IMR-90 (cell line): ENCODE results near the gene GOLIM4. TPM values are rescaled to one million over a fixed set of nuclear protein-coding genes. Genes with fewer than 3 reads are reported as not detected.
"Not testable (repeated sequence)": the region's sequence is repeated elsewhere in the genome, so short reads cannot be mapped to it uniquely, and the experiment has no call there.

Source experiments
- ATAC-seq: fragments of 200-7000 bp; cut with Tn5 transposase; 2 replicates; pipeline ENCODE4 v1.9.1; 2020; ENCODE audit warnings: low read depth, mild to moderate bottlenecking, moderate library complexity
- BruUV-seq: library from RNA; stranded (reverse); fragments of 400-500 nt; replicated peaks from 2 replicates; lab custom pipeline; 2021; lab: Mats Ljungman, UMichigan
- CTCF ChIA-PET: fragments of 300-600 bp; formaldehyde crosslinking; extraction: SDS; loops from one replicate; lab custom pipeline; 2021; ENCODE audit warnings: antibody characterized with exemption; lab: Yijun Ruan, JAX
- POLR2A ChIA-PET: fragments of 300-600 bp; sonication (Branson Sonifier 250); formaldehyde crosslinking; loops from one replicate; lab custom pipeline; 2022; ENCODE audit warnings: antibody characterized with exemption; ENCODE audit not compliant: unreplicated experiment; lab: Charles Lee
- DNase-seq: peaks from one replicate; pipeline ENCODE4 v3.0.0; 2013
- H2AFZ ChIP-seq: replicated peaks from 2 replicates; pipeline ENCODE3; 2013; ENCODE audit warnings: low read length, mild to moderate bottlenecking; ENCODE audit not compliant: poor library complexity
- H2AK5ac ChIP-seq: 2 replicates; pipeline ENCODE4 v1.6.1; 2013; ENCODE audit warnings: low read depth, low read length, inconsistent platforms
- H2AK9ac ChIP-seq: replicated peaks from 2 replicates; pipeline ENCODE3; 2013; ENCODE audit warnings: mild to moderate bottlenecking, low read depth, low read length, moderate library complexity; ENCODE audit not compliant: poor library complexity
- H2BK120ac ChIP-seq: 2 replicates; pipeline ENCODE4 v1.6.1; 2013; ENCODE audit warnings: low read depth, low read length, inconsistent platforms
- H2BK15ac ChIP-seq: 3 replicates; pipeline ENCODE4 v1.6.1; 2013; ENCODE audit warnings: low read depth, low read length, inconsistent platforms
- H2BK20ac ChIP-seq: 2 replicates; pipeline ENCODE4 v1.6.1; 2013; ENCODE audit warnings: low read depth, mild to moderate bottlenecking, inconsistent platforms, low read length, moderate library complexity
- H2BK5ac ChIP-seq: 2 replicates; pipeline ENCODE4 v1.6.1; 2013; ENCODE audit warnings: mild to moderate bottlenecking, low read depth, low read length, inconsistent platforms; ENCODE audit not compliant: poor library complexity, severe bottlenecking
- H3K14ac ChIP-seq: replicated peaks from 2 replicates; pipeline ENCODE4 v1.6.1; 2013; ENCODE audit warnings: low read depth, low read length, inconsistent platforms
- H3K18ac ChIP-seq: 2 replicates; pipeline ENCODE4 v1.6.1; 2013; ENCODE audit warnings: low read depth, low read length, control low read depth
- H3K23ac ChIP-seq: 2 replicates; pipeline ENCODE4 v1.6.1; 2013; ENCODE audit warnings: low read depth, low read length, inconsistent platforms
- H3K27ac ChIP-seq: 2 replicates; pipeline ENCODE4 v1.5.1; 2013; ENCODE audit warnings: mild to moderate bottlenecking, control low read depth, low read length; ENCODE audit not compliant: insufficient read depth
- H3K27me3 ChIP-seq: 2 replicates; pipeline ENCODE4 v1.6.1; 2013; ENCODE audit warnings: low read length; ENCODE audit not compliant: control insufficient read depth, insufficient read depth
- H3K36me3 ChIP-seq: 2 replicates; pipeline ENCODE4 v1.6.1; 2013; ENCODE audit warnings: low read length, mixed read lengths; ENCODE audit not compliant: control insufficient read depth, insufficient read depth
- H3K4ac ChIP-seq: 2 replicates; pipeline ENCODE4 v1.6.1; 2013; ENCODE audit warnings: low read depth, low read length, inconsistent platforms
- H3K4me1 ChIP-seq: 2 replicates; pipeline ENCODE4 v1.6.1; 2013; ENCODE audit warnings: low read length, mixed read lengths; ENCODE audit not compliant: control insufficient read depth, insufficient read depth
- H3K4me2 ChIP-seq: 2 replicates; pipeline ENCODE4 v1.6.1; 2013; ENCODE audit warnings: low read depth, mild to moderate bottlenecking, control low read depth, low read length, moderate library complexity
- H3K4me3 ChIP-seq: 2 replicates; pipeline ENCODE4 v1.5.1; 2013; ENCODE audit warnings: low read depth, mild to moderate bottlenecking, control low read depth, low read length, moderate library complexity; ENCODE audit not compliant: insufficient read depth
- H3K56ac ChIP-seq: 2 replicates; pipeline ENCODE4 v1.6.1; 2013; ENCODE audit warnings: low read length, inconsistent platforms; ENCODE audit not compliant: insufficient read depth; ENCODE audit errors: extremely low read depth
- H3K79me1 ChIP-seq, 2 experiments: 2 replicates each; pipeline ENCODE4 v1.6.1; 2013; ENCODE audit warnings: low read length in 2 of 2, inconsistent platforms in 1 of 2, low read depth in 1 of 2
- H3K9ac ChIP-seq: 2 replicates; pipeline ENCODE4 v1.6.1; 2013; ENCODE audit warnings: low read depth, low read length, control low read depth
- H3K9me1 ChIP-seq: 2 replicates; pipeline ENCODE4 v1.6.1; 2013; ENCODE audit warnings: low read length, inconsistent platforms; ENCODE audit not compliant: insufficient read depth
- H3K9me3 ChIP-seq: 2 replicates; pipeline ENCODE4 v1.6.1; 2013; ENCODE audit warnings: low read length; ENCODE audit not compliant: control insufficient read depth, insufficient read depth
- H4K20me1 ChIP-seq: 2 replicates; pipeline ENCODE4 v1.6.1; 2013; ENCODE audit warnings: low read length, inconsistent platforms; ENCODE audit not compliant: insufficient read depth
- H4K5ac ChIP-seq: 2 replicates; pipeline ENCODE4 v1.6.1; 2013; ENCODE audit warnings: mild to moderate bottlenecking, low read depth, low read length, control low read depth
- H4K8ac ChIP-seq, 2 experiments: 2 replicates each; pipeline ENCODE4 v1.6.1; 2013; ENCODE audit warnings: low read depth in 2 of 2, low read length in 2 of 2, control low read depth in 1 of 2, inconsistent platforms in 1 of 2
- H4K91ac ChIP-seq: 2 replicates; pipeline ENCODE4 v1.6.1; 2013; ENCODE audit warnings: low read depth, low read length, inconsistent platforms; ENCODE audit not compliant: insufficient read depth
- MAFK ChIP-seq: IDR thresholded peaks from 2 replicates; pipeline ENCODE4 v1.6.1; 2012; ENCODE audit warnings: low read depth, low read length, improper control_type of control experiment
- NFE2L2 ChIP-seq: fragments of 150-350 bp; IDR thresholded peaks from 2 replicates; pipeline ENCODE4 v1.6.1; 2016; ENCODE audit warnings: low read depth, mild to moderate bottlenecking, low read length
- WGBS, 2 experiments: methylation state at CpG; one replicate each; pipeline versions ENCODE4 v1.1.5 to v1.1.7; 2013; ENCODE audit warnings: missing lambda C conversion rate in 2 of 2; ENCODE audit not compliant: insufficient read length in 1 of 2; ENCODE audit errors: extremely low coverage in 2 of 2; 5-methylcytosine and 5-hydroxymethylcytosine counted together
- dilution Hi-C: fragments of 300-500 bp; cut with HindIII; formaldehyde crosslinking; loops from one replicate; pipeline ENCODE4 v1.14.3; 2018; ENCODE audit warnings: low sequenced_read_pairs; ENCODE audit not compliant: unreplicated experiment
- in situ Hi-C: fragments of 300-500 bp; cut with MboI; formaldehyde crosslinking; loops from 3 replicates; pipeline ENCODE4 v1.14.3; 2019; ENCODE audit warnings: low sequenced_read_pairs, inconsistent platforms, mixed read lengths
- intact Hi-C: fragments of 100-400 bp; cut with micrococcal nuclease; formaldehyde crosslinking; loops from 2 replicates; pipeline ENCODE4 v1.10.0; 2022
- polyA plus RNA-seq, 3 experiments: library from polyadenylated mRNA; depleted of rRNA; stranded (reverse); fragments of >200 nt; gene quantifications; 2 replicates each; pipeline ENCODE4 v1.2.3, GENCODE V29; 2012; ENCODE audit warnings: low replicate concordance in 1 of 3
- total RNA-seq: library from RNA; depleted of rRNA; stranded (reverse); fragments of >200 nt; gene quantifications from 2 replicates; pipeline ENCODE4 v1.2.3, GENCODE V29; 2012

GOLIM4 gene
- total and polyA plus RNA-seq, 2 of the 4 experiments (the other 2 are of a cell fraction): 44.6 to 71.2 TPM

DNA sequence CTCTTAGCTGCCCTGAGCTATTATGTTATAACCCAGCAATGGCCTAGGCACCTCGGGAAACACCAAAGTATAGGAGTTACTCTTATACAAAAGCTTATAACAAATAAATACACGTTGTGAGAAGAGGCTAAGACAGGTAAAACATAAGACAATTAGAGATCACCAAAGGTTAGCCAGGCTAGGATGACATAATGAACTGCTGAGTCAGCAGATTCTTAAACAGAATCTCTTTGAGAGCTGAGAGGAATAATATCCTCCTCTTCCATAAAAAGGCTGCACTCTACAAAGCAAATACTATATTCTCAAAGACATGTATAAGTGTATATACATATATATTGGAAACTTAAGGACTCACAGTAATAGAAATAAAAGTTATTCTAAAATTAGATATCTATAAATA is 37.2 kb downstream of the GOLIM4 start:
- H3K18ac ChIP-seq: no peak overlapping the region
- H3K9ac ChIP-seq: no peak overlapping the region
- H3K4me2 ChIP-seq: no peak overlapping the region
- H2AFZ ChIP-seq: no peak overlapping the region
- no peak overlapping the region for H2AK9ac ChIP-seq
- no peak overlapping the region for H2BK120ac ChIP-seq
- ChIA-PET POLR2A (no interaction called here), CTCF (interaction anchor here (0.7 kb wide), 2 partner anchors 33 to 36 kb away, joined by 3 read pairs; no protein-coding TSS in a partner anchor)
- H3K4me3 ChIP-seq: no peak overlapping the region
- TF ChIP-seq MAFK (peak; percentile 100), NFE2L2 (no peak)
- no peak overlapping the region for H4K8ac ChIP-seq
- H2BK5ac ChIP-seq: no peak overlapping the region
- no peak overlapping the region for H4K5ac ChIP-seq
- H3K23ac ChIP-seq: no peak overlapping the region
- no TSS peak for BruUV-seq
- no peak for DNase-seq
- intact Hi-C loops (no loop called here), dilution Hi-C loops (no loop called here), in situ Hi-C loops (no loop called here)
- no peak overlapping the region for H2AK5ac ChIP-seq
- no peak overlapping the region for H4K91ac ChIP-seq
- H3K4me1 ChIP-seq: peaks cover 7% of the 10 kb centered on the region
- H3K79me1 ChIP-seq: peaks cover 36 to 64% of the 10 kb centered on the region in 2 experiments
- H3K9me1 ChIP-seq: peaks cover 3% of the 10 kb centered on the region; the same call in 1 of the 2 replicates
- H2BK15ac ChIP-seq: no peak overlapping the region
- no peak overlapping the region for H3K27ac ChIP-seq
- no peaks in the 10 kb centered on the region for H3K36me3 ChIP-seq
- no peak overlapping the region for H3K56ac ChIP-seq
- H4K20me1 ChIP-seq: no peaks in the 10 kb centered on the region
- no peak overlapping the region for H2BK20ac ChIP-seq
- no CpG with 5 or more reads among the region's 2 CpGs for WGBS, 2 experiments
- ATAC-seq: no peak
- H3K14ac ChIP-seq: no peak overlapping the region
- H3K4ac ChIP-seq: no peak overlapping the region
- no peaks in the 10 kb centered on the region for H3K27me3 ChIP-seq
- no peaks in the 10 kb centered on the region; the same call in 1 of the 2 replicates for H3K9me3 ChIP-seq

DNA sequence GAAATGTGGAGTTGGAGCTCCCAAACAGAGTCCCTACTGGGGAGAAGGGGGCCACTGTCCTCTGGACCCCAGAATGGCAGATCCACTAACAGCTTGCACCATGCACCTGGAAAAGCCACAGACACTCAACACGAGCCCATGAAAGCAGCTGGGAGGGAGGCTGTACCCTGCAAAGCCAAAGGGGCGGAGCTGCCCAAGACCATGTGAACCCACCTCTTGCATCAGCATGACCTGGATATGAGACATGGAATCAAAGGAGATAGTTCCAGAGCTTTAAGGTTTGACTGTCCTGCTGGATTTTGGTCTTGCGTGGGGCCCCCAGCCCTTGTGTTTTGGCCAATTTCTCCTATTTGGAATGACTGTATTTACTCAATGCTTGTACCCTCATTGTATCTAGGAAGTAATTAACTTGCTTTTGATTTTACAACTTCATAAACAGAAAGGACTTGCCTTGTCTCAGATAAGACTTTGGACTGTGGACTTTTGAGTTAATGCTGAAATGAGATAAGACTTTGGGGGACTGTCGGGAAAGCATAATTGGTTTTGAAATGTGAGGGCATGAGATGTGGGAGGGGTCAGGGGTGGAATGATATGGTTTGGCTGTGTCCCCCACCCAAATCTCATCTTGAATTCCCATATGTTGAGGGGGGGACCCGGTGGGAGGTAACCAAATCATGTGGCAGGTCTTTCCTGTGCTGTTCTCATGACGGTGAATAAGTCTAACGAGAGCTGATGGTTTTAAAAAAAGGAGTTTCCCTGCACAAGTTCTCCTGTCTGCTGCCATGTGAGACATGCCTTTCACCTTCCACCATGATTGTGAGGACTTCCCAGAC is 39.1 kb downstream of the GOLIM4 start:
- H2AK5ac ChIP-seq, H3K18ac ChIP-seq, CTCF ChIA-PET, H3K4me3 ChIP-seq, dilution Hi-C loops, intact Hi-C loops, in situ Hi-C loops, DNase-seq, POLR2A ChIA-PET, H3K9ac ChIP-seq, H3K4me1 ChIP-seq, H2AFZ ChIP-seq, H3K14ac ChIP-seq, H2BK5ac ChIP-seq, H2BK20ac ChIP-seq, H3K23ac ChIP-seq, H3K56ac ChIP-seq, H2BK15ac ChIP-seq, H4K20me1 ChIP-seq, H3K4me2 ChIP-seq, H4K5ac ChIP-seq, H3K4ac ChIP-seq, H2BK120ac ChIP-seq, H3K9me1 ChIP-seq, H2AK9ac ChIP-seq, H4K91ac ChIP-seq, H3K27me3 ChIP-seq, H3K36me3 ChIP-seq, H4K8ac ChIP-seq, H3K27ac ChIP-seq, ATAC-seq, H3K9me3 ChIP-seq: not testable (repeated sequence)
- 100% methylated on average over 2 of the region's 7 CpGs; no CpG with 5 or more reads in 1 of the 2 experiments for WGBS, 2 experiments
- TSS peak; percentile 28 for BruUV-seq
- H3K79me1 ChIP-seq: peaks cover 32 to 53% of the 10 kb centered on the region in 2 experiments
